GM18502 (cell line): ENCODE data around the gene FOLR3.
"Not testable (repeated sequence)": the region's sequence is repeated elsewhere in the genome, so short reads cannot be mapped to it uniquely, and the experiment has no call there.

ENCODE experiments used
- ATAC-seq: cut with Tn5 transposase; IDR thresholded peaks from one replicate; pipeline ENCODE4 v1.9.1; 2021; ENCODE audit warnings: mild to moderate bottlenecking; ENCODE audit not compliant: unreplicated experiment, poor library complexity

The FOLR3 gene

DNA sequence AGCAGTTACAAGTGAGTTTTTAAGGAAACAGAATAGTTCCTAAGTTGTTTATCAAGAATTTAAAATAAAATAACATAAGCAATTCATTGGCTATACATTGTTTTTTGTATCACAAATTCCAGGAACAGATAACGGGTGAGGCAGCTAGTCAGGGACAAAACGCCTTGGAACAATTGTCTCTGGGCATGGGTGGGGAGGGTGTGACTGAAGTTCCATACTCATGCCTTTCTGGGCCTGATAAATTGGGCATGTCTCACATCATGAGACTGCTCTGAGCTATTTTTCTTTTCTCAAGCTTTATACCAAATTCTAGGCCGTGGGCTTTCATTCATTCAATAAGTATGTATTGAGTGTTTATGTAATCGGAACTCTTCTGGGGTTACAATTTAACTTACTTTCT, 21.6 kb downstream of the FOLR3 start:
- no peak for ATAC-seq

DNA sequence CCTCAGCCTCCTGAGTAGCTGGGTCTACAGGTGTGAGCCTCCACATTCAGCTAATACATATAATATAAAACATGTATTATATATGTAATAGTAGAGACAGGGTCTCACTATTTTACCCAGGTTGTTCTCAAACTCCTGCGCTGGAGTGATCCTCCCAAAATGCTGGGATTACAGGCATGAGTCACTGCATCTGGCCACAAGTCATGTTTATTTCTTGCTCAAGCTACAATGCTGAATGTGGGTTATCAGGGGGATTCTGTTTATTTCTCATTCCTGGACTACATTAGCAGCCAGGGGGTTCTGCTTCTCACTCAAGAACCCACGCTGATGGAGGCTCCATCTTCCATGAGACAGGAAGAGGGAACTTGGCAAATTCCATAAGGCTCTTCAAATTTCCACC, 24.8 kb downstream of the FOLR3 start:
- no peak for ATAC-seq

DNA sequence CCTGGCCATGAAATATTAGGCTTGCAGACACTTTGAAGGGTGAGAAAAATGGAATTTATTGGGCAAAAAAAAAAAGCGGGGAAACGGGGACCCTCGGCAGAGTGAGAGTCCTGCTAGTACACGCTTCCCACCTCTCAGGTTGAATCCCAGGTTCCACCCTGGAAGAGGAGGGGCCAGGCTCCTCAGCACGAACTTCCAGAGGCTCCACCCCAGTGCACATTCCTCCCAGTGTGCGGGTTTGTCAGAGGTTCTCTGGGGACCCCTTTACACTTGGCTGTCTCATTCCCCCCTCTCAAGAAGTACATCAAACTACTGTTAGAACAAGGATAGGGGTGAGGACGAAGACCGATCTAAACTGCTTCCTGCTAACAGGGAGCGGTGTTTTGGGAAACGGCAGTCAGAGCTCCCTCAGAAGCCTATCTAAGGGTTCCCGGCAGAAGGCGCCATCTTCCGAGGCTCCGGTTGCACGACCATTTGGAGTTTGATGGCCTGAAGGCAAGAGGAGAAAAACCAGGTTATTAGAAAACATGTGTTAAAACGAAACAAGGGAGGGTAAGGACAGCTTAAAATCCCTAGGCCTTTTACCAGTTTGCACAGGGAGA, 27.5 kb downstream of the FOLR3 start:
- ATAC-seq: no peak

DNA sequence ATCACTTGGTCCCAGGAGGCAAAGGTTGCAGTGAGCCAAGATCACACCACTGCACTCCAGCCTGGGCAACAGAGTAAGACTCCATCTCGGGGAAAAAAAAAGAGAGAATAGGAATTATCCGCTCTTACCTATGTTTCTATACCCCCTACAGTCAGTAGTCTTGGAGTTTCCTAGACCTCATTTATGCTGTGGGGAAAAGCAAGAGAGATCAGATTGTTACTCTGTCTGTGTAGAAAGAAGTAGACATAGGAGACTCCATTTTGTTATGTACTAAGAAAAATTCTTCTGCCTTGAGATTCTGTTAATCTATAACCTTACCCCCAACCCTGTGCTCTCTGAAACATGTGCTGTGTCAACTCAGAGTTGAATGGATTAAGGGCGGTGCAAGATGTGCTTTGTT, 28.7 kb downstream of the FOLR3 start:
- ATAC-seq: not testable (repeated sequence)

DNA sequence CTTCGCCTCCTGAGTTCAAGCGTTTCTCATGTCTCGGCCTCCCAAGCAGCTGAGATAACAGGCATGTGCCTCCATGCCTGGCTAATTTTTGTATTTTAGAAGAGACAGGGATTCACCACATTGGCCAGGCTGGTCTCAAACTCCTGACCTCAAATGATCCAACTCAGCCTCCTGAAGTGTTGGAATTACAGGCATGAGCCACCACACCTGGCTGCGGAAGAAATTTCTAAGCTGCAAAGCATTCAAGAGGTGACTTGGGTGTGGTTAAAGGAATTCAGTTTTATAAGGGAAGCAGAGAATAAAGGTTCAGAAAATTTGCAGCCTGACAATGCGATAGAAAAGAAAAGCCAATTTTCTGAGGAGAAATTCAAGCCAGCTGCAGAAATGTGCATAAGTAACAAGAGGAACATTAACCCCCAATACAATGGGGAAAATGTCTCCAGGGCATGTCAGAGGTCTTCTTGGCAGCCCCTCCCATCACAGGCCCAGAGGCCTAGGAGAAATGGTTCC, 33.6 kb downstream of the FOLR3 start:
- ATAC-seq: not testable (repeated sequence)

DNA sequence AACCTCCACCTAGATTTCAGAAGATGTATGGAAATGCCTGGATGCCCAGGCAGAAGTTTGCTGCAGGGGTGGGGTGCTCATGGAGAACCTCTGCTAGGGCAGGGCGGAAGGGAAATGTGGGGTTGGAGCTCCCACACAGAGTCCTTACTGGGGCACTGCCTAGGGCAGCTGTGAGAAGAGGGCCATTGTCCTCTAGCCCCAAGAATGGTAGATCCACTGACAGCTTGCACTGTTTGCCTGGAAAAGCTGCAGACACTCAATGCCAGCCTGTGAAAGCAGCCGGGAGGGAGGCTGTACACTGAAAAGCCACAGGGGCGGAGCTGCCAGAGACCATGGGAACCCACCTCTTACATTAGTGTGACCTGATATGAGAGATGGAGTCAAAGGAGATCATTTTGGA, 34.2 kb downstream of the FOLR3 start:
- not testable (repeated sequence) for ATAC-seq

DNA sequence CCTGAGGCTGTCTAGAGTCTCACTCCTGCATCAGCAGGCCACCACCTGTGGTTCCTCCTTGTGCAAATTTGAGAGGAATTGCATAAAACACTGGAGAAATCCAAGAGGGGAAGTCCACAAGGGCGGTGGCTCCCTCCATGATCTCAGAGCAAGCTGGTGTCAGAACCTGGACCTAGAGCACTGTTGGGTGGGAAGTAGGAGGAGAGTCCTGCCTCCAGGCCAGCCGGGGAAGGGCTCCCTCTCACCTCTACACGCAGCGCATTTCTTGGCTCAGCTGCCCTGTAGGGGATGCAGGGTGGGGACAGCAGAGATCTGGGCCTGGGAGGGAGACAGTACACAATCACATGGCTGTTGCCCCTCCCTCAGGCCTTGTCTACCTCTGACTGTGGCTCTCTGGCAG, 36.5 kb downstream of the FOLR3 start:
- not testable (repeated sequence) for ATAC-seq

DNA sequence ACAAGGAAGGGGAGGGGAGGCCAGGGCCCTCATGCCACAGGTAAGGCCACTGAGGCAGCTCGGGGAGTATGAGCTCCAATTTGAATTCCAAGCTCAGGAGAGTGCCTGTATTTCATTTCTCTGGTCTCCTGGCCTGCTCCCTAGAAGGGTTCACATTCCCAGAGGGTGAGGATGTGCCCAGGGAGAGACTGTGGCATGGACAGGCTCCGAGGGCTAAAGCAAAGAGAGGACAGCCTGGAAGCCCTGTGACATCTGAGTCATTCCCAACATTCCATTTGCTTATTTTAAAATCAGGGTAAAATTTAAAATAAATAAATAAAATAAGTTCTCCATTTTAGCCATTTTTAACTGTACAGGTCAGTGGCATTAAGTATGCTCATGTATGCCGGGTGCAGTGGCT, 37.8 kb downstream of the FOLR3 start:
- ATAC-seq: no peak

DNA sequence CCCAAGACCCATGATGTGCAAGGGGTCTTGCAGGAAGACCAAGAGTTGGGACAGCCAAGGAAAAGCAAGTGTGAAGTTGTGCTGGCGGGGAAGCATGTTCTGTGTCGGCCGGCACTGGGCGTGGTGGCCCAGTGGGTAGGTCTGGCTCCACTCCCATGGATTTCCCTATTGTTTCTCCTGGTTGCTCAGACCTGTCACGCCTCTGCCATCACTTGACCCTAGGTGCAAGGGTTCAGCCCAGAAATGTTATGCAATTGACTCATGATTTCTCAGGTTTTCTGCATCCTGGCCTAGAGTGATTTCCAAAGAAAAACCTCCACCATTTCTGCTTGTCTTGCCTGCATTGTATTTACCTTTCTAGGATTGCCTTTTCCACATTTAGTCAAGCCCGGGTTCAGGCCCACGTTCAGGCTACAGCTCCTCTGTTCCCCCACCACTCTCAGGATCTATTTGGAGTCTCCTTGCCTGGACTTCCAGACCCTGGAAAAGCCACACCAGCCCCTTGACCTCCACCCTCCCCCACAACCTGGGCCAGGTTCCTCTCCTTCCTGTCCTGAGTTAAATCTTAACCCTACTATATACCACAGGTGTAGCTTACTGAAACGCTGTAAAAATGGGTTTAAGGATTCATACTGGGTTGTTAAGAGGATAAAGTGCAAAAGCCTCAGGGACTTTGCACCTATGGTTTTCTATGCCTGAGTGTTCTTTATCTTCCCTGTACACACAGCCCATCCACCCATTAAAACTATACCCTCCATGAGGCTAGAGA, 39.0 kb downstream of the FOLR3 start:
- ATAC-seq: no peak

DNA sequence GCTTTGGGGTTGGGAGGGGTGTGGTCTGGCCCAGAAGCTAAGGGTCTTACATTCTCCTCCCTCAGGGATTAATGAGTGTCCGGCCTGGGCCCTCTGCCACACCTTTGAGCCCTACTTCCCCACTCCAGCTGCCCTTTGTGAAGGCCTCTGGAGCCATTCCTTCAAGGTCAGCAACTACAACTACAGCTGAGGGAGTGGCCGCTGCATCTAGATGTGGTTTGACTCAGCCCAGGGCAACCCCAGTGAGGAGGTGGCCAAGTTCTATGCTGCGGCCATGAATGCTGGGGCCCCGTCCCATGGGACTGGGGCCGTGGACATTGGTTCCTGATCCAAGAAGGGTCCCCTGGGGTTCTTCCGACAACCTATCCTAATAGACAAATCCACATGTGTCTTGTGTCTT, 42.1 kb downstream of the FOLR3 start:
- no peak for ATAC-seq

DNA sequence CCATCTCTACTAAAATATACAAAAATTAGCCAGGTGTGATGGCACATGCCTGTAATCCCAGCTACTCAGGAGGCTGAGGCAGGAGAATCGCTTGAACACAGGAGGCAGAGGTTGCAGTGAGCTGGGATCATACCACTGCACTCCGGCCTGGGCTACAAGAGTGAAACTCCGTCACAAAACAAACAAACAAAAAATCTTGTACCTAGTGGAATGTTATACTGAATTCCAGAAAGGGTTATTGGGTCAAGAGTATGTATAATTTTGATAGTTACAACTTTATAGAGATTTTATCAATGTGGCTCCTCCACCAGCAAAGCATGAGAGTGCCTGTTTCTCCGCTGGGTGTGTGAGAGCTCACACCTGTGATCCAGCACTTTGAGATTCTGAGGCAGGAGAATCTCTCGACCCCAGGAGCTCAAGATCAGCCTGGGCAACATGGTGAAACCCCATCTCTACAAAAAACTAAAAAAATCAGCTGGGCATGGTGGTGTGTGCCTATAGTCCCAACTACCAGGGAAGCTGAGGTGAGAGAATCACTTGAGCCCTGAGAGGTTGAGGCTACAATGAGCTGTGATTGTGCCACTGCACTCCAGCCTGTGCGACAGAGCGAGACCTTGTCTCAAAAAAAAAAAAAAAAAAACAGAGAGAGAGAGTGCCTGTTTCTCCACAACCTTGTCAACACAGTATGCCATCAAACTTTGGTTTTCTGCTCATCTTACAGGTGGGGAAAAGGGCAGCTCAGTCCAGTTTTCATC, 43.7 kb downstream of the FOLR3 start:
- no peak for ATAC-seq

DNA sequence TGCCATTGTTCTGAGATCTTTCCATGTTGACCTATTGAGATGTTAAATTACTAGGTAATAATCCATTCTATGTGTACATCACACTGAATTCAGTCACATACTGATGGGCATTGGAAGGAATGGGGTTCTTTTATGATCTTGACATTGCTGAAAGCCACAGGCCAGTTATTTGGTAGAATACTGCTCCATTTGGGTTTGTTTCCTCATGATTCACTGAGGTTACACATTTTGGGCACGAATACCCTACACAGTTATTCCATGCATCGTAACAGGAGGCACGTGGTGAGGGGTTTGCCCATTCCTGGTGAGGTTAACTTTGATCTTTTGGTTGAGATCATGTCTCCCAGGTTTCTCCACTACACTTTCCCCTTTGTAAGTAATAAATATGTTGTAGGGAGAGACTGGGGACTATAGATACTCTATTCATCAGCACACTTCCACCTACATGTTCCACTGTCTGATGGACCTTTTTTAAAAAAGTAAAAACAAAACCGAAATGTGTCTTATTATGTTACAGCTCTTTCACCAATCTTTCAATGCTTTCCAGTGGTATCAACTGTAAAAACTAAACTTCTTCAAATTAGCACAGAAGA, 44.4 kb downstream of the FOLR3 start:
- no peak for ATAC-seq

DNA sequence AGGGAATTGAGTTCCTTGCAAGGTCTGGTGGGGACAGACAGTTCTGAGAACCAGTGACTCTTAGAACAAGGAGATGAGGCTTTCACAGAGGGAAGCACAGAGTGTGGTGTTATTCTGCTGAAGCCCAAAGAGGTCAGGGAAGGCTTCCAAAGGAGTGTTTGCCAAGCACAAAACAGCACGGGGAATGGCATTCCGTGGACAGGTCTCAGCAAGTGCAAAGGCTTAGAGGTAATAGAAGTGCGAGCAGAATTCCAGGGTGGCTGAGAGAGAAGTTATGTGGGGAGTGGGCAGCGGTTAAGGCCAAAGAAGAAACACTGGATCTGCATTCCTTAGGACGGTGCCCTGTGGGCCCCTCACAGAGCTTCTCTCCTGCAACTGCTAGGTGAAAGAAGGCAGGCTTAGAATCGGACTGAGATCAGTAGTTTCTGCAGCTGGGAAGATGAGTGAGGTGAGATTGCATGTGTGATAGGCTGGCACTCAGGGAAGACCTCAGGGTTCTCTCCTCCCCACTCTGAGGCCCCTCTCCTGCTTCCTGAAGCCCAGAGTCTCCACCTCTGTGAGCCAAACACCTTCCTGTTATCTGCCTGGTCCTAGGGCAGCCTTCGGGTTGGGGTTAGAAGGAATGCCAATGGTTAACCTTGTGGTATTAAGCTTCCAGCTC, 45.5 kb downstream of the FOLR3 start:
- not testable (repeated sequence) for ATAC-seq

DNA sequence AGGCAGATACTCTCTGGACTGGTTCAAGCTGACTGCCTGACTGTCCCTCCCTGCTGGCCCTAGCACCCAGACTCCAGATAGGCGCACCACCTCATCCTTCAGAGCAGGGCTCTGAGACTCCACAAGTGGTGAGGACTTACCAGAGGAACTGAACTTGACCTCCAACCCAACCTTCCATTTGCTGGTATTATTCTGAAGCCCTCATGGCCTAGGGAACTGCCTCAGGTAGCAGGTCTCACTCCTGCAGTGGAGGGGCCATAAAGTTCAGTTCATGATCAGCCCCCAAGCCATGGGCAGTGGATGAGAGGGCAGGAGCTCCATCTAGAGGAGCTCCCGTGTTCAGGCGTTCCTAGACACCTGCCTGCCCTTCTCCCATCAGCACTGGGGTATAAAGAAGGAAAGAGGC, 46.0 kb downstream of the FOLR3 start:
- not testable (repeated sequence) for ATAC-seq

DNA sequence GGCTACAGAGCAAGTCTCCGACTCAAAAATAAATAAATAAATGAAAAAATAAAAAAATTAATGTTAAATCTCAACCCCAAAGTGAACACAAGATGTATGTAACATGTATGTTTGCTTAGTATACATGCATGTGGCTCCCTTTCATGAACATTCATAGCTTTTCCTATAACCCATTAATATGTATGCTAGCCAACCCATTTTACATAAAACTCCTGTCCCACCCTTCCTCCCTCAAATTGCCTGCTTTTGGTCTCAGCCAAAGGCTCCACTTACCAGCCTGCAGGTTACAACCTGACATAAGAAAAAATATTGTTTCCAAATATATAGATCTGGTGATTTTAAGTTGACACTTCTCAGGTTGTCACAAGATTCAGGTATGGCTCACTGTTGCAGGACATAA, 52.7 kb downstream of the FOLR3 start:
- no peak for ATAC-seq
